Chondrocyte (in vitro differentiated cells): ENCODE data around the gene XBP1. TPM values are rescaled to one million over a fixed set of nuclear protein-coding genes. Genes with fewer than 3 reads are reported as not detected.
"Not testable (repeated sequence)": the region's sequence is repeated elsewhere in the genome, so short reads cannot be mapped to it uniquely, and the experiment has no call there.

ENCODE experiments used
- DNase-seq: peaks from one replicate; pipeline ENCODE4 v3.0.0; 2021; ENCODE audit warnings: mixed read lengths, low spot score
- H3K27ac Mint-ChIP-seq: one replicate; pipeline ENCODE4 v1.8.0; 2021; ENCODE audit warnings: mild to moderate bottlenecking, moderate library complexity, mixed read lengths; ENCODE audit not compliant: unreplicated experiment
- H3K27me3 Mint-ChIP-seq: 2 replicates; pipeline ENCODE4 v1.8.0; 2021; ENCODE audit warnings: low read depth, mixed read lengths
- H3K36me3 Mint-ChIP-seq: 2 replicates; pipeline ENCODE4 v1.8.0; 2021; ENCODE audit warnings: low read depth, mixed read lengths
- H3K4me1 Mint-ChIP-seq: 2 replicates; pipeline ENCODE4 v1.8.0; 2021; ENCODE audit warnings: low read depth, mild to moderate bottlenecking, mixed read lengths
- H3K4me3 Mint-ChIP-seq: one replicate; pipeline ENCODE4 v1.8.0; 2021; ENCODE audit warnings: mild to moderate bottlenecking, moderate library complexity, mixed read lengths; ENCODE audit not compliant: unreplicated experiment
- H3K9me3 Mint-ChIP-seq: 2 replicates; pipeline ENCODE4 v1.8.0; 2021; ENCODE audit warnings: low read depth, mixed read lengths
- CTCF ChIP-seq: fragments of 200-600 bp; sonication (generic); IDR thresholded peaks from 2 replicates; pipeline ENCODE4 v1.5.0; 2021; ENCODE audit warnings: antibody characterized with exemption, mild to moderate bottlenecking, moderate library complexity
- total RNA-seq: library from RNA; stranded (reverse); gene quantifications from 3 replicates; pipeline ENCODE4 v1.2.1, GENCODE V29; 2021

Gene XBP1
- total RNA-seq, 1 donor from 2014 or later = 199 TPM

- Mint-ChIP-seq H3K27ac (no peak overlapping the region), H3K4me1 (peaks cover 16% of the 10 kb centered on the region), H3K36me3 (peaks cover 8% of the 10 kb centered on the region), H3K9me3 (no peaks in the 10 kb centered on the region), H3K4me3 (no peak overlapping the region), H3K27me3 (no peaks in the 10 kb centered on the region)
- DNase-seq = no peak
- TF ChIP-seq CTCF = no peak
Measured at GRCh38 chr22:28771195-28771791, 29.1 kb downstream of the XBP1 start.

GRCh38 chr22:28769394-28770085 is 30.8 kb downstream of the XBP1 start:
- Mint-ChIP-seq H3K4me1 (peaks cover 12% of the 10 kb centered on the region), H3K27me3 (no peaks in the 10 kb centered on the region), H3K36me3 (peaks cover 3% of the 10 kb centered on the region), H3K4me3 (no peak overlapping the region), H3K27ac (no peak overlapping the region), H3K9me3 (no peaks in the 10 kb centered on the region)
- no peak for TF ChIP-seq CTCF
- no peak for DNase-seq

- H3K4me1 Mint-ChIP-seq = peaks cover 10% of the 10 kb centered on the region
- no peaks in the 10 kb centered on the region for H3K9me3 Mint-ChIP-seq
- no peaks in the 10 kb centered on the region for H3K27me3 Mint-ChIP-seq
- TF ChIP-seq CTCF = no peak
- DNase-seq = no peak
- no peak overlapping the region for H3K4me3 Mint-ChIP-seq
- H3K36me3 Mint-ChIP-seq = peaks cover 2% of the 10 kb centered on the region
- no peak overlapping the region for H3K27ac Mint-ChIP-seq
Measured at GRCh38 chr22:28768701-28769393, 31.5 kb downstream of the XBP1 start.

- no peaks in the 10 kb centered on the region for H3K27me3 Mint-ChIP-seq
Measured at GRCh38 chr22:28766628-28767027, 33.7 kb downstream of the XBP1 start.

GRCh38 chr22:28762000-28762399 is 38.4 kb downstream of the XBP1 start:
- not testable (repeated sequence) for H3K4me3 Mint-ChIP-seq, H3K4me1 Mint-ChIP-seq, DNase-seq, H3K36me3 Mint-ChIP-seq, H3K9me3 Mint-ChIP-seq, H3K27me3 Mint-ChIP-seq, H3K27ac Mint-ChIP-seq

More at GRCh38 chr22:28766628-28767027, 33.7 kb downstream of the XBP1 start:
- no peak for DNase-seq
- no peak overlapping the region for H3K4me3 Mint-ChIP-seq
- TF ChIP-seq CTCF = no peak
- H3K9me3 Mint-ChIP-seq = no peaks in the 10 kb centered on the region
- no peaks in the 10 kb centered on the region for H3K36me3 Mint-ChIP-seq
- H3K27ac Mint-ChIP-seq = no peak overlapping the region
- no peaks in the 10 kb centered on the region for H3K4me1 Mint-ChIP-seq
